Neural cell (in vitro differentiated cells): ENCODE data around the gene ATG9B. TPM values are rescaled to one million over a fixed set of nuclear protein-coding genes. Genes with fewer than 3 reads are reported as not detected.

Experiments
- H2AFZ ChIP-seq: fragments of 200-600, 300-800 bp; sonication (generic), shearing (Covaris generic); 2 replicates; pipeline ENCODE4 v1.6.0; 2014; ENCODE audit warnings: low read depth, mild to moderate bottlenecking, antibody characterized with exemption, low read length, moderate library complexity
- H3F3A ChIP-seq: fragments of 200-600 bp; shearing (Covaris generic); 2 replicates; pipeline ENCODE4 v1.6.1; 2016; ENCODE audit warnings: mild to moderate bottlenecking, moderate library complexity, mixed read lengths, antibody characterized with exemption, low read length; ENCODE audit not compliant: insufficient read depth, poor library complexity, severe bottlenecking
- H3K27ac ChIP-seq: fragments of 200-600, 300-800 bp; sonication (generic), shearing (Covaris generic); 2 replicates; pipeline ENCODE4 v1.5.1; 2014; ENCODE audit warnings: mild to moderate bottlenecking, low read length, moderate library complexity
- H3K27me3 ChIP-seq: fragments of 300-800, 200-600 bp; sonication (generic), shearing (Covaris generic); 2 replicates; pipeline ENCODE4 v1.6.0; 2014; ENCODE audit warnings: mild to moderate bottlenecking, low read depth, low read length, moderate library complexity; ENCODE audit not compliant: insufficient read depth
- H3K36me3 ChIP-seq: fragments of 300-800, 200-600 bp; sonication (generic), shearing (Covaris generic); 2 replicates; pipeline ENCODE4 v1.5.1; 2014; ENCODE audit warnings: mild to moderate bottlenecking, antibody characterized with exemption, low read length, moderate library complexity; ENCODE audit not compliant: insufficient read depth
- H3K4me2 ChIP-seq: fragments of 300-800, 200-600 bp; sonication (generic), shearing (Covaris generic); 2 replicates; pipeline ENCODE4 v1.6.0; 2014; ENCODE audit warnings: mild to moderate bottlenecking, low read length
- H3K4me3 ChIP-seq: fragments of 300-800, 200-600 bp; sonication (generic), shearing (Covaris generic); 2 replicates; pipeline ENCODE4 v1.5.1; 2014; ENCODE audit warnings: mild to moderate bottlenecking, low read length, moderate library complexity
- H3K79me2 ChIP-seq: fragments of 200-600 bp; shearing (Covaris generic); replicated peaks from 2 replicates; pipeline ENCODE4 v1.6.0; 2014; ENCODE audit warnings: mild to moderate bottlenecking, low read length, moderate library complexity; ENCODE audit not compliant: insufficient read depth
- H3K9ac ChIP-seq: fragments of 300-800, 200-600 bp; sonication (generic), shearing (Covaris generic); 2 replicates; pipeline ENCODE4 v1.6.1; 2016; ENCODE audit warnings: mild to moderate bottlenecking, low read length, mixed read lengths
- H3K9me2 ChIP-seq: fragments of 200-600 bp; shearing (Covaris generic); 2 replicates; pipeline ENCODE4 v1.6.1; 2016; ENCODE audit warnings: mild to moderate bottlenecking, low read length, mixed read lengths; ENCODE audit not compliant: insufficient read depth
- H3K9me3 ChIP-seq: fragments of 200-600, 300-800 bp; sonication (generic), shearing (Covaris generic); 2 replicates; pipeline ENCODE4 v1.6.1; 2016; ENCODE audit warnings: mild to moderate bottlenecking, mixed run types, low read length, moderate library complexity, mixed read lengths
- H4K20me1 ChIP-seq: fragments of 200-600 bp; shearing (Covaris generic); 2 replicates; pipeline ENCODE4 v1.6.1; 2016; ENCODE audit warnings: mild to moderate bottlenecking, mixed run types; ENCODE audit not compliant: insufficient read depth
- POLR2AphosphoS5 ChIP-seq: IDR thresholded peaks from 2 replicates; pipeline ENCODE4 v1.6.1; 2012
- polyA plus RNA-seq: library from polyadenylated mRNA; depleted of rRNA; stranded (reverse); fragments of >200 nt; gene quantifications from 2 replicates; pipeline ENCODE4 v1.2.3, GENCODE V29; 2014
- TF ChIP-seq, protein P1 (sequence below): IDR thresholded peaks from 2 replicates; pipeline ENCODE4 v1.6.1; 2012; ENCODE audit warnings: borderline replicate concordance
- TF ChIP-seq, protein P2 (sequence below): fragments of 450-650 bp; IDR thresholded peaks from 2 replicates; pipeline ENCODE4 v1.5.1; 2014; ENCODE audit warnings: antibody characterized with exemption, mild to moderate bottlenecking, moderate library complexity; ENCODE audit not compliant: poor library complexity, severe bottlenecking

The ATG9B gene
- polyA plus RNA-seq, 1 donor from 2014 or later = 1.4 TPM

DNA sequence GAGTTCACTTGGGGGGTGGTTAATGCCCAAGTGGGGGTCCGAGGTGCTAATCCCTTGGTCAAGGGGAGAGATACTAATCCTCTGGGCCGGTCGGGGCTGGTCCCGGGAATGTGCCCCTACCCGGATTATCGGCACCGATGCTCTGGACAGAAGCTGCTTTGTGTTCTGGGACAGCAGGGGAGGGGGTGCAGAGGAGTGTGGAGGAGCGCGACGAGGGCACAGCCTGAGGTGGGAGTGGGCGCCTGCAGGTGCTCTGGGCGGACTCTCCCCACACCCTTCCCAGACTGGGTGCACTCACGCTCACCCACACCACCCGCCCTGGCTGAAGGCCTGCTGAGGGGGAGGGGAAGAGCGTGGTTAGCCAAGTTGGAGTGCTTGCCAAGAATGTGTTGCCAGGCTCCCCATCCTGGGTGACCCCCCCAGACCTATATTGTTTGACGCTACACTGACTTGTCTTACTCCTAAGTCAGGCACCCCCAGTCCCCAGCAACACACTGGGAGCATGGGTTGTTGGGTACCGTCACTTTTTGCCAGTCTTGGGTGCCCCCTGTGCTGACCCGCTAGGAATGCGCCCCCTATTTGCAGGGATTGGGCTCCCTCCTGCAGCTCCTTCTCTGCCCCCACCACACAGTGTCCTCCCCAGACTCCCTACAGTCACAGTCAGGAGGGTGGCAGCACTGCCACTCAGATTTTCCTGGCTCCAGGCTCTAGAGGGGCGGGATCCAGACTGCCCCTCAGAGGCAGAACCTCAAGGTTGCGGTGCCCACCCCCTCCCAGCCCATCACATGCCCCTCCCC lies 36.3 kb upstream of the ATG9B start:
- Histone ChIP-seq H3K27ac (no peak overlapping the region), H2AFZ (no peak overlapping the region), H4K20me1 (no peaks in the 10 kb centered on the region), H3K27me3 (peaks cover 7% of the 10 kb centered on the region), H3K9me3 (no peaks in the 10 kb centered on the region), H3K9me2 (no peaks in the 10 kb centered on the region), H3K79me2 (no peaks in the 10 kb centered on the region), H3F3A (peaks cover 6% of the 10 kb centered on the region), H3K4me3 (peak overlapping the region; percentile 92), H3K36me3 (no peaks in the 10 kb centered on the region), H3K9ac (no peak overlapping the region), H3K4me2 (no peak overlapping the region)
- TF ChIP-seq, protein P1, sequence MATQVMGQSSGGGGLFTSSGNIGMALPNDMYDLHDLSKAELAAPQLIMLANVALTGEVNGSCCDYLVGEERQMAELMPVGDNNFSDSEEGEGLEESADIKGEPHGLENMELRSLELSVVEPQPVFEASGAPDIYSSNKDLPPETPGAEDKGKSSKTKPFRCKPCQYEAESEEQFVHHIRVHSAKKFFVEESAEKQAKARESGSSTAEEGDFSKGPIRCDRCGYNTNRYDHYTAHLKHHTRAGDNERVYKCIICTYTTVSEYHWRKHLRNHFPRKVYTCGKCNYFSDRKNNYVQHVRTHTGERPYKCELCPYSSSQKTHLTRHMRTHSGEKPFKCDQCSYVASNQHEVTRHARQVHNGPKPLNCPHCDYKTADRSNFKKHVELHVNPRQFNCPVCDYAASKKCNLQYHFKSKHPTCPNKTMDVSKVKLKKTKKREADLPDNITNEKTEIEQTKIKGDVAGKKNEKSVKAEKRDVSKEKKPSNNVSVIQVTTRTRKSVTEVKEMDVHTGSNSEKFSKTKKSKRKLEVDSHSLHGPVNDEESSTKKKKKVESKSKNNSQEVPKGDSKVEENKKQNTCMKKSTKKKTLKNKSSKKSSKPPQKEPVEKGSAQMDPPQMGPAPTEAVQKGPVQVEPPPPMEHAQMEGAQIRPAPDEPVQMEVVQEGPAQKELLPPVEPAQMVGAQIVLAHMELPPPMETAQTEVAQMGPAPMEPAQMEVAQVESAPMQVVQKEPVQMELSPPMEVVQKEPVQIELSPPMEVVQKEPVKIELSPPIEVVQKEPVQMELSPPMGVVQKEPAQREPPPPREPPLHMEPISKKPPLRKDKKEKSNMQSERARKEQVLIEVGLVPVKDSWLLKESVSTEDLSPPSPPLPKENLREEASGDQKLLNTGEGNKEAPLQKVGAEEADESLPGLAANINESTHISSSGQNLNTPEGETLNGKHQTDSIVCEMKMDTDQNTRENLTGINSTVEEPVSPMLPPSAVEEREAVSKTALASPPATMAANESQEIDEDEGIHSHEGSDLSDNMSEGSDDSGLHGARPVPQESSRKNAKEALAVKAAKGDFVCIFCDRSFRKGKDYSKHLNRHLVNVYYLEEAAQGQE = no peak
- TF ChIP-seq, protein P2, sequence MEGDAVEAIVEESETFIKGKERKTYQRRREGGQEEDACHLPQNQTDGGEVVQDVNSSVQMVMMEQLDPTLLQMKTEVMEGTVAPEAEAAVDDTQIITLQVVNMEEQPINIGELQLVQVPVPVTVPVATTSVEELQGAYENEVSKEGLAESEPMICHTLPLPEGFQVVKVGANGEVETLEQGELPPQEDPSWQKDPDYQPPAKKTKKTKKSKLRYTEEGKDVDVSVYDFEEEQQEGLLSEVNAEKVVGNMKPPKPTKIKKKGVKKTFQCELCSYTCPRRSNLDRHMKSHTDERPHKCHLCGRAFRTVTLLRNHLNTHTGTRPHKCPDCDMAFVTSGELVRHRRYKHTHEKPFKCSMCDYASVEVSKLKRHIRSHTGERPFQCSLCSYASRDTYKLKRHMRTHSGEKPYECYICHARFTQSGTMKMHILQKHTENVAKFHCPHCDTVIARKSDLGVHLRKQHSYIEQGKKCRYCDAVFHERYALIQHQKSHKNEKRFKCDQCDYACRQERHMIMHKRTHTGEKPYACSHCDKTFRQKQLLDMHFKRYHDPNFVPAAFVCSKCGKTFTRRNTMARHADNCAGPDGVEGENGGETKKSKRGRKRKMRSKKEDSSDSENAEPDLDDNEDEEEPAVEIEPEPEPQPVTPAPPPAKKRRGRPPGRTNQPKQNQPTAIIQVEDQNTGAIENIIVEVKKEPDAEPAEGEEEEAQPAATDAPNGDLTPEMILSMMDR = no peak
- no peak for TF ChIP-seq POLR2AphosphoS5

DNA sequence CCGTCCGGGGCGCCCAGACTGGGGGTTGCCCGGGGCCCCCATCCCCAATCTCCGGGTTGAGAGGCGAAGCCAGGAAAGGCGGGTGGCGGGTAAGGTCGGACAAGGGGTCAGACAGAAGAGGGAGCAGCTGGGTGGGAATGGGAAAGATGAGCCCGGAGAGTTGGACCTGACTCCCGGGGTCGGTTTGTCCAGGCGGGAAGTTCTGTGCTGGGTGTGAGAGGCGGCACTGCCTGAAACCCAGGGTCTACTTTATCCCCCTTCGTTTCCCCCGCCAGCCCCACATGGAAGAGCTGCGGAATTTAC lies 35.8 kb upstream of the ATG9B start:
- Histone ChIP-seq H3K4me2 (no peak overlapping the region), H3K79me2 (no peaks in the 10 kb centered on the region), H3K4me3 (peak overlapping the region; percentile 92), H3F3A (peaks cover 6% of the 10 kb centered on the region), H3K9ac (peak overlapping the region; percentile 34), H3K27ac (no peak overlapping the region), H3K9me3 (no peaks in the 10 kb centered on the region), H3K36me3 (no peaks in the 10 kb centered on the region), H4K20me1 (no peaks in the 10 kb centered on the region), H3K9me2 (no peaks in the 10 kb centered on the region), H3K27me3 (peaks cover 7% of the 10 kb centered on the region), H2AFZ (no peak overlapping the region)
- TF ChIP-seq, protein P2 = no peak

DNA sequence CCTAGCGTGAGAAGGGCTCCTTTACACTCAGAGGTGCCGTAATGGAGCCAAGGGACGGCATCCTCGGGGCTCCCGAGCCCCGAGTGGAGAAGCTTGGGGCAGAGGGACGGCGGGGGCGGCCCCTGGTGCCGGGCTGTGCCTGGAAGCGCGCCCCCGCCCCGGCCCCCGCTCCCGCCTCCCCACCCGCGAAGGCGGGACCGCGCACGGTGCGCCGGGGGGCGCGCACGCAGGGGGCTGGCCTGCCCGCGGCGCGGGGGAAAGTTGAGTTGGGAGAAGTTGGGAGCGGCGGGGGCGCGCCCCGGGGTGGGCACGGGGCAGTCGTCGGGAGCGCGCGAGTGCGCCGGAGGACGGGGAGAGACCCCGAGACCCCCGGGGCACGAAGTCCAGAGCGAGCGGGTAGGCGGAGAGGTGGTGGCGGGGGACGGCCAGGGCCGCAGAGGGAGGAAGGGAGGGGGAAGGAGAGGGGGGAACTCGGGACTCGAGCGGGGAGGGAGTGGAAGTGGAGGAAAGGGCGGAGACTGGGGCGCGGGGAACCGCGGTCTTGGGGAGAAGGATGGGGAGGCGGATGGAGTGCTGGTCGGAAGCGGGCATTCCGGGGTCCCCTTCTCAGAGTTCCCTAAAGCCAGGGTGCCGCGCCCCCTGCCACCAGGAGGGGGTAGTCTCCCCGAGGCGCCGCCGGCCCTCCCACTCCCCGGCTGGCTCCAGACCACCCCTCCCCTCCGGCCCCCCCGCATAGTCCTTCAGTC lies 35.2 kb upstream of the ATG9B start, which contains the start of gene SLC4A2:
Gene SLC4A2, plus strand, starts transcription at position 223 of the 746 bp plus-strand sequence. CDS start 2,399 bp downstream, outside the sequence.
- H3K4me2 ChIP-seq = peak within 1 kb of the TSS; percentile 84
- peak within 1 kb of the TSS; percentile 84 for H2AFZ ChIP-seq
- peaks cover 6% of the 10 kb centered on the region for H3F3A ChIP-seq
- H4K20me1 ChIP-seq = no peaks in the 10 kb centered on the region
- H3K36me3 ChIP-seq = no peaks in the 10 kb centered on the region
- H3K9me2 ChIP-seq = no peaks in the 10 kb centered on the region
- no peaks in the 10 kb centered on the region for H3K79me2 ChIP-seq
- TF ChIP-seq, protein P2 = peak; percentile 40
- TF ChIP-seq, protein P1 = no peak
- H3K9me3 ChIP-seq = no peaks in the 10 kb centered on the region
- peak within 1 kb of the TSS; percentile 88 for H3K9ac ChIP-seq
- H3K4me3 ChIP-seq = peak within 1 kb of the TSS; percentile 92
- peaks cover 7% of the 10 kb centered on the region for H3K27me3 ChIP-seq
- peak within 1 kb of the TSS; percentile 95 for H3K27ac ChIP-seq
